Measurements from ENCODE around the gene METTL9.
"Not testable (repeated sequence)": the region's sequence is repeated elsewhere in the genome, so short reads cannot be mapped to it uniquely, and the experiment has no call there.

METTL9 gene

GRCh38 chr16:21576323-21576722, 23.1 kb upstream of the METTL9 start:
- DNase-seq, result not testable (repeated sequence)

GRCh38 chr16:21577487-21577886, 21.9 kb upstream of the METTL9 start:
- DNase-seq, result not testable (repeated sequence)

- DNase-seq, result not testable (repeated sequence)
These were observed 21.1 kb upstream of the METTL9 start for GRCh38 chr16:21578311-21578710.

- not testable (repeated sequence) for DNase-seq
These were observed 19.2 kb upstream of the METTL9 start for GRCh38 chr16:21580131-21580530.

- no peak for DNase-seq
These were observed 18.6 kb upstream of the METTL9 start for GRCh38 chr16:21580807-21581206.

- DNase-seq, result no peak
These were observed 14.6 kb upstream of the METTL9 start for GRCh38 chr16:21584817-21585216.

- not testable (repeated sequence) for DNase-seq
These were observed 10.8 kb upstream of the METTL9 start for GRCh38 chr16:21588593-21588992.

GRCh38 chr16:21589551-21589950, 9.8 kb upstream of the METTL9 start:
- no peak for DNase-seq

GRCh38 chr16:21590287-21590686, 9.1 kb upstream of the METTL9 start:
- no peak for DNase-seq

GRCh38 chr16:21590796-21591195, 8.6 kb upstream of the METTL9 start:
- DNase-seq, result no peak

GRCh38 chr16:21592191-21592590, 7.2 kb upstream of the METTL9 start:
- no peak for DNase-seq

GRCh38 chr16:21593530-21594289, 5.7 kb upstream of the METTL9 start:
- DNase-seq, result no peak

GRCh38 chr16:21597561-21598030, 1.8 kb upstream of the METTL9 start:
- no peak for DNase-seq

- DNase-seq, result no peak
These were observed 1.2 kb upstream of the METTL9 start for GRCh38 chr16:21598206-21598605.

- DNase-seq, result peak in 1 of 2 donors; percentile 32
These were observed 666 bp upstream of the METTL9 start for GRCh38 chr16:21598701-21599121.

- DNase-seq, result peak in 1 of 2 donors; percentile 45
These were observed 825 bp downstream of the METTL9 start for GRCh38 chr16:21600031-21600773.

- no peak for DNase-seq
These were observed 3.4 kb downstream of the METTL9 start for GRCh38 chr16:21602785-21603184.

- no peak for DNase-seq
These were observed 4.6 kb downstream of the METTL9 start for GRCh38 chr16:21603928-21604327.

GRCh38 chr16:21605848-21606247, 6.5 kb downstream of the METTL9 start:
- DNase-seq, result not testable (repeated sequence)

GRCh38 chr16:21608639-21609328, 9.4 kb downstream of the METTL9 start:
- peak; percentile 8 to 35 for DNase-seq

GRCh38 chr16:21610006-21610544, 10.7 kb downstream of the METTL9 start:
- DNase-seq, result no peak

- DNase-seq, result no peak
These were observed 11.4 kb downstream of the METTL9 start for GRCh38 chr16:21610766-21611165.

- DNase-seq, result no peak
These were observed 11.8 kb downstream of the METTL9 start for GRCh38 chr16:21611198-21611555.
